HUES64 (cell line): ENCODE results near the gene THSD7A.

Source experiments
- H3K27ac ChIP-seq: 2 replicates; pipeline ENCODE4 v1.7.0; 2013; ENCODE audit warnings: low read depth, low read length, inconsistent platforms
- H3K27me3 ChIP-seq: 2 replicates; pipeline ENCODE4 v1.6.1; 2013; ENCODE audit warnings: mild to moderate bottlenecking, low read length; ENCODE audit not compliant: insufficient read depth
- H3K36me3 ChIP-seq: 2 replicates; pipeline ENCODE4 v1.6.1; 2013; ENCODE audit warnings: mild to moderate bottlenecking, low read length; ENCODE audit not compliant: insufficient read depth
- H3K4me1 ChIP-seq: 2 replicates; pipeline ENCODE4 v1.6.1; 2013; ENCODE audit warnings: mild to moderate bottlenecking, low read length, moderate library complexity; ENCODE audit not compliant: insufficient read depth
- H3K4me3 ChIP-seq: 2 replicates; pipeline ENCODE4 v1.5.1; 2013; ENCODE audit warnings: mild to moderate bottlenecking, low read length, moderate library complexity
- H3K9ac ChIP-seq: 2 replicates; pipeline ENCODE4 v1.6.1; 2013; ENCODE audit warnings: mild to moderate bottlenecking, low read depth, low read length
- H3K9me3 ChIP-seq: 2 replicates; pipeline ENCODE4 v1.6.1; 2013; ENCODE audit warnings: low read depth, low read length; ENCODE audit not compliant: insufficient read depth
- WGBS: fragments of 150-250, 120-280 bp; methylation state at CpG from one replicate; pipeline ENCODE4 v1.1.7; 2013; ENCODE audit warnings: missing lambda C conversion rate; 5-methylcytosine and 5-hydroxymethylcytosine counted together

THSD7A gene

GRCh38 chr7:11630355-11630754 is 201.6 kb downstream of the THSD7A start:
- H3K9ac ChIP-seq = no peak overlapping the region
- H3K27ac ChIP-seq = no peak overlapping the region
- no peak overlapping the region for H3K4me3 ChIP-seq
- no peaks in the 10 kb centered on the region for H3K27me3 ChIP-seq
- no peaks in the 10 kb centered on the region for H3K36me3 ChIP-seq
- H3K4me1 ChIP-seq = peaks cover 8% of the 10 kb centered on the region
- H3K9me3 ChIP-seq = no peaks in the 10 kb centered on the region
- WGBS = no CpG with 5 or more reads among the region's 2 CpGs

GRCh38 chr7:11625669-11626068 is 206.3 kb downstream of the THSD7A start:
- Histone ChIP-seq H3K36me3 (no peaks in the 10 kb centered on the region), H3K9ac (no peak overlapping the region), H3K4me3 (no peak overlapping the region), H3K27me3 (no peaks in the 10 kb centered on the region), H3K9me3 (no peaks in the 10 kb centered on the region), H3K4me1 (peaks cover 9% of the 10 kb centered on the region), H3K27ac (no peak overlapping the region)
- 85% methylated on average over 2 of the region's 2 CpGs for WGBS

GRCh38 chr7:11623093-11623678 is 208.8 kb downstream of the THSD7A start:
- H3K27me3 ChIP-seq = no peaks in the 10 kb centered on the region
- WGBS = 85% methylated on average over 3 of the region's 4 CpGs
- H3K36me3 ChIP-seq = no peaks in the 10 kb centered on the region
- no peaks in the 10 kb centered on the region for H3K9me3 ChIP-seq
- H3K27ac ChIP-seq = no peak overlapping the region
- peaks cover 9% of the 10 kb centered on the region for H3K4me1 ChIP-seq
- H3K9ac ChIP-seq = no peak overlapping the region
- H3K4me3 ChIP-seq = no peak overlapping the region

GRCh38 chr7:11620406-11621253 is 211.4 kb downstream of the THSD7A start:
- Histone ChIP-seq H3K9me3 (no peaks in the 10 kb centered on the region), H3K27me3 (no peaks in the 10 kb centered on the region), H3K4me3 (no peak overlapping the region), H3K36me3 (no peaks in the 10 kb centered on the region), H3K27ac (no peak overlapping the region), H3K9ac (no peak overlapping the region), H3K4me1 (peaks cover 4% of the 10 kb centered on the region)
- 94% methylated on average over 5 of the region's 5 CpGs for WGBS

- no peak overlapping the region for H3K27ac ChIP-seq
- H3K36me3 ChIP-seq = no peaks in the 10 kb centered on the region
- H3K4me1 ChIP-seq = peaks cover 16% of the 10 kb centered on the region
- 54% methylated on average over 1 of the region's 2 CpGs for WGBS
- no peaks in the 10 kb centered on the region for H3K9me3 ChIP-seq
- no peak overlapping the region for H3K4me3 ChIP-seq
- no peak overlapping the region for H3K9ac ChIP-seq
- H3K27me3 ChIP-seq = no peaks in the 10 kb centered on the region
Observed at GRCh38 chr7:11616466-11616865, 215.5 kb downstream of the THSD7A start.

- H3K9me3 ChIP-seq = no peaks in the 10 kb centered on the region
- peaks cover 16% of the 10 kb centered on the region for H3K4me1 ChIP-seq
- no peak overlapping the region for H3K4me3 ChIP-seq
- no peaks in the 10 kb centered on the region for H3K27me3 ChIP-seq
- WGBS = 93% methylated on average over 2 of the region's 2 CpGs
- no peaks in the 10 kb centered on the region for H3K36me3 ChIP-seq
- H3K9ac ChIP-seq = no peak overlapping the region
- no peak overlapping the region for H3K27ac ChIP-seq
Observed at GRCh38 chr7:11615174-11615573, 216.8 kb downstream of the THSD7A start.

GRCh38 chr7:11613292-11613930 is 218.6 kb downstream of the THSD7A start:
- 86% methylated on average over 4 of the region's 5 CpGs for WGBS

GRCh38 chr7:11612737-11613136 is 219.3 kb downstream of the THSD7A start:
- Histone ChIP-seq H3K9me3 (no peaks in the 10 kb centered on the region), H3K4me1 (peaks cover 30% of the 10 kb centered on the region), H3K27me3 (no peaks in the 10 kb centered on the region), H3K9ac (no peak overlapping the region), H3K27ac (no peak overlapping the region), H3K36me3 (no peaks in the 10 kb centered on the region), H3K4me3 (no peak overlapping the region)
- no CpG with 5 or more reads among the region's 1 CpG for WGBS

More at GRCh38 chr7:11613292-11613930, 218.6 kb downstream of the THSD7A start:
- no peaks in the 10 kb centered on the region for H3K9me3 ChIP-seq
- H3K27ac ChIP-seq = no peak overlapping the region
- H3K9ac ChIP-seq = no peak overlapping the region
- peaks cover 30% of the 10 kb centered on the region for H3K4me1 ChIP-seq
- H3K36me3 ChIP-seq = no peaks in the 10 kb centered on the region
- H3K27me3 ChIP-seq = no peaks in the 10 kb centered on the region
- H3K4me3 ChIP-seq = no peak overlapping the region

GRCh38 chr7:11609096-11609670 is 222.8 kb downstream of the THSD7A start:
- Histone ChIP-seq H3K27ac (no peak overlapping the region), H3K9ac (no peak overlapping the region), H3K9me3 (no peaks in the 10 kb centered on the region), H3K4me1 (peaks cover 40% of the 10 kb centered on the region), H3K36me3 (no peaks in the 10 kb centered on the region), H3K4me3 (no peak overlapping the region), H3K27me3 (no peaks in the 10 kb centered on the region)
- WGBS = 42% methylated on average over 2 of the region's 2 CpGs

GRCh38 chr7:11607686-11608085 is 224.3 kb downstream of the THSD7A start:
- Histone ChIP-seq H3K27ac (no peak overlapping the region), H3K9me3 (no peaks in the 10 kb centered on the region), H3K4me3 (no peak overlapping the region), H3K9ac (no peak overlapping the region), H3K27me3 (no peaks in the 10 kb centered on the region), H3K36me3 (no peaks in the 10 kb centered on the region), H3K4me1 (peaks cover 27% of the 10 kb centered on the region)
- WGBS = 65% methylated on average over 2 of the region's 2 CpGs

- Histone ChIP-seq H3K27ac (no peak overlapping the region), H3K27me3 (no peaks in the 10 kb centered on the region), H3K4me1 (peaks cover 27% of the 10 kb centered on the region)
Observed at GRCh38 chr7:11605749-11606148, 226.2 kb downstream of the THSD7A start.

More at GRCh38 chr7:11605749-11606148, 226.2 kb downstream of the THSD7A start:
- Histone ChIP-seq H3K36me3 (no peaks in the 10 kb centered on the region), H3K4me3 (no peak overlapping the region), H3K9ac (no peak overlapping the region), H3K9me3 (no peaks in the 10 kb centered on the region)
